HUES64 (cell line): ENCODE measurements around the gene HTT.

ENCODE experiments used
- H3K27ac ChIP-seq: 2 replicates; pipeline ENCODE4 v1.7.0; 2013; ENCODE audit warnings: low read depth, low read length, inconsistent platforms
- H3K27me3 ChIP-seq: 2 replicates; pipeline ENCODE4 v1.6.1; 2013; ENCODE audit warnings: mild to moderate bottlenecking, low read length; ENCODE audit not compliant: insufficient read depth
- H3K36me3 ChIP-seq: 2 replicates; pipeline ENCODE4 v1.6.1; 2013; ENCODE audit warnings: mild to moderate bottlenecking, low read length; ENCODE audit not compliant: insufficient read depth
- H3K4me1 ChIP-seq: 2 replicates; pipeline ENCODE4 v1.6.1; 2013; ENCODE audit warnings: mild to moderate bottlenecking, low read length, moderate library complexity; ENCODE audit not compliant: insufficient read depth
- H3K4me3 ChIP-seq: 2 replicates; pipeline ENCODE4 v1.5.1; 2013; ENCODE audit warnings: mild to moderate bottlenecking, low read length, moderate library complexity
- H3K9ac ChIP-seq: 2 replicates; pipeline ENCODE4 v1.6.1; 2013; ENCODE audit warnings: mild to moderate bottlenecking, low read depth, low read length
- H3K9me3 ChIP-seq: 2 replicates; pipeline ENCODE4 v1.6.1; 2013; ENCODE audit warnings: low read depth, low read length; ENCODE audit not compliant: insufficient read depth
- WGBS: fragments of 150-250, 120-280 bp; methylation state at CpG from one replicate; pipeline ENCODE4 v1.1.7; 2013; ENCODE audit warnings: missing lambda C conversion rate; 5-methylcytosine and 5-hydroxymethylcytosine counted together

HTT gene

DNA sequence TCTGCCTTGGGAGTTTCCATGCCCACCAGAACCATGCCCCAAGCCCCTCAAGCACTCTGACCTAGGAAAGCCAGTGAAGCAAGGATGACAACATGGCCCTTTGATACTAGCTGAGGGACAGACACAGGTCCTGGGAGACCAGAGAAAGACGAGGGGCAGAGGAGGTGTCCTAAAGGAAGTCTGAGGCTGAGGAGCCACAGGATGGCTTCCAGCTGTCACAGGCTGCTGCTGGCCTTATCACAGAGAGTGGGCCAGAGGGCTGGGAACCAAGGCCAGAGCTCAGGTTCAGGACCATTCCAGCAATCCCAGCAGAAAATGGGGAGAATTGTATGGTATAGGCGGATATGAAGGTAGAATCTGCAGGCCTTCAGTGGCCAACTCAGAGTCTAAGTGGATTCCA, 142.8 kb downstream of the HTT start:
- Histone ChIP-seq H3K9me3 (no peaks in the 10 kb centered on the region), H3K4me3 (no peak overlapping the region), H3K27ac (no peak overlapping the region), H3K9ac (no peak overlapping the region), H3K27me3 (no peaks in the 10 kb centered on the region), H3K36me3 (peaks cover 95% of the 10 kb centered on the region), H3K4me1 (no peaks in the 10 kb centered on the region)
- 97% methylated on average over 2 of the region's 2 CpGs for WGBS

- no peak overlapping the region for H3K9ac ChIP-seq
- no peaks in the 10 kb centered on the region for H3K9me3 ChIP-seq
- H3K27ac ChIP-seq = no peak overlapping the region
- 97% methylated on average over 16 of the region's 16 CpGs for WGBS
- no peaks in the 10 kb centered on the region for H3K4me1 ChIP-seq
- H3K4me3 ChIP-seq = no peak overlapping the region
- H3K27me3 ChIP-seq = no peaks in the 10 kb centered on the region
- H3K36me3 ChIP-seq = peaks cover 95% of the 10 kb centered on the region
These were observed 143.3 kb downstream of the HTT start for GRCh38 chr4:3217771-3218170.

- 95% methylated on average over 20 of the region's 20 CpGs for WGBS
- peaks cover 95% of the 10 kb centered on the region for H3K36me3 ChIP-seq
- H3K4me3 ChIP-seq = no peak overlapping the region
- no peak overlapping the region for H3K9ac ChIP-seq
- H3K4me1 ChIP-seq = no peaks in the 10 kb centered on the region
- H3K9me3 ChIP-seq = no peaks in the 10 kb centered on the region
- no peaks in the 10 kb centered on the region for H3K27me3 ChIP-seq
- no peak overlapping the region for H3K27ac ChIP-seq
These were observed 144.6 kb downstream of the HTT start for GRCh38 chr4:3218824-3219760.

DNA sequence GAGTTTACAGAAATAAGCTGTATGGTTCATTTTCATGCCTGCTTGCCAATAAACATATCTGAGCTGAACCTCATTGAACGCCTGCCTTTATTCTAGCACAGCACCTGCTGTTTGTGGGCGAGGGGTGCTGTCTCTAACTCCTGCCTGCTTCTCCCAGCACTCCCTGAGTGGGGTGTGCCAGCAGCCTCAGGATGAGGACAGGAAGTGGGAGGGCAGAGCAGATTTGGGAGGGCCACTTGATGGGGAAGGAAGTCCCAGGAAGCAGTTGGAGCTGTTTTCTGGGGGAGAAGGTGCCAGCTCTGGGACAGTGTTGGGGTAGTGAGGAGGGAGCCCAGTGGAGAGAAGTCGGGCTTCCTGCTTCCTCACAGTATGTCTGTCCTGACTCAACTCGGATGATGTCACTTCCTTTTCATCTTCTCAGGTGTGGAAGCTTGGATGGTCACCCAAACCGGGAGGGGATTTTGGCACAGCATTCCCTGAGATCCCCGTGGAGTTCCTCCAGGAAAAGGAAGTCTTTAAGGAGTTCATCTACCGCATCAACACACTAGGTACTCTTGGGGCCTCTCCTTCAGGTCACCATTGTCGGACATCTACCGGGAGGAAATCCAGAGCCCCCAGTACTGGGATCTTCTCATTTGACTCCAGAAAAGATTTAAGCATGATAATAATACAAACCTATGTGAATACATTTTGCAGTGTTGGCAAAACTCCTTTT, 145.4 kb downstream of the HTT start:
- no peak overlapping the region for H3K27ac ChIP-seq
- H3K4me3 ChIP-seq = no peak overlapping the region
- H3K9me3 ChIP-seq = no peaks in the 10 kb centered on the region
- 96% methylated on average over 9 of the region's 9 CpGs for WGBS
- no peaks in the 10 kb centered on the region for H3K4me1 ChIP-seq
- no peak overlapping the region for H3K9ac ChIP-seq
- no peaks in the 10 kb centered on the region for H3K27me3 ChIP-seq
- H3K36me3 ChIP-seq = peaks cover 95% of the 10 kb centered on the region

DNA sequence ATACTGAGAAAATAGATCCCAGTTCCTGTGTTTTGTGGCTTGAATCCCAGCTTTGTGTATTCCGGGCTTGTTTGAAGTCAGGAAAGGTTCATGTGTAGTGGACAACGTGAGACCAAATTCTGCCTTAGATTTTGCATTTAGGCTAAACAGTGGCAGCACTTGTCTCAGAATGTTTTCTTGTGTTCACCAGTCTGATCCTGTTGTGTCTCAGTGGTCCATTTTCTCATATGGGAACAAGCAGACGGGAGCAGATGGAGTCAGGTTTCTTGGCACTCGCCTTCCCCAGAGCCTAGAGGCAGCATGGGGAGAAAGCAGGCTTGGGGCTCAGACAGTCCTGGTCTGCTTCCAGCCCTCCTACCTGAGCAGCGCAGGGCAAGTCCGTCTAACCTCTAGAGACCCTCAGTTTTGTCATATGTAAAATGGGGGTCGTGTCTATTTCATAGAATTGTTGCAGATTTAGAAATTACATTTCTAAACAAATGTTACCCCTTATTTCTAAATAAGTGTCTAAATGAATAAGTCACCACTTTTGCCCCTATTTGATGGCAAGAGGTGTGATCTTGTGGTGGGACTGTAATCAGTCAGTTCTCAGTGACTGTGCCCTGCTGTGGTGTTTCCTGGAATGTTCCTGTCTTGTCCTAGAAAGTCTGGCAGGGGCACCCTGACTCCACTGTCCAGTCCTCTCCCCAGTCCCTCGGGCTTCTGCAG, 146.1 kb downstream of the HTT start:
- peaks cover 95% of the 10 kb centered on the region for H3K36me3 ChIP-seq

GRCh38 chr4:3221184-3221494, 146.7 kb downstream of the HTT start:
- H3K9me3 ChIP-seq = no peaks in the 10 kb centered on the region
- H3K9ac ChIP-seq = no peak overlapping the region
- H3K27ac ChIP-seq = no peak overlapping the region
- WGBS = 93% methylated on average over 8 of the region's 8 CpGs
- H3K36me3 ChIP-seq = peaks cover 95% of the 10 kb centered on the region
- no peaks in the 10 kb centered on the region for H3K4me1 ChIP-seq
- no peak overlapping the region for H3K4me3 ChIP-seq
- H3K27me3 ChIP-seq = no peaks in the 10 kb centered on the region

More for the DNA sequence above, 146.1 kb downstream of the HTT start:
- Histone ChIP-seq H3K27me3 (no peaks in the 10 kb centered on the region), H3K9ac (no peak overlapping the region), H3K9me3 (no peaks in the 10 kb centered on the region), H3K4me1 (no peaks in the 10 kb centered on the region), H3K4me3 (no peak overlapping the region), H3K27ac (no peak overlapping the region)
- 96% methylated on average over 7 of the region's 8 CpGs for WGBS

DNA sequence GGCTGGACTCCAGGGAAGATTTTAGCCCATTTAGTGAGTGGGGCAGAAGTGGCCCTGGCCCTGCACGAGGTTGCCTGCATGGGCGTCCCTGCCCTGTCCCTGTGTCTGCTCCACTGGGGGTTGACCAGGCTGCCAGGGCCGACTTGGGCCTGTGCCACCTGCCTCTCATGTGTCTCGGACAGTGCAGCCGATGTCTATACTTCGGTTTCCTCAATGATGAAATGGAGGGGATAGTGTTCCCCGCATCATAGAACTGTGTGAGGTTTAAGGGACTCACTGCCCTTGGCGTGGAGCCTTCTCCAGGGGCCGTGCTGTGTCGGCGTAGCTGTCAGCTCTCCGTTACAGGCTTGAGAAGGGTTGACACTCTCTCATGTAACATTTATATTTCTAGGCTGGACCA, 147.5 kb downstream of the HTT start:
- H3K9ac ChIP-seq = no peak overlapping the region
- no peaks in the 10 kb centered on the region for H3K27me3 ChIP-seq
- no peaks in the 10 kb centered on the region for H3K9me3 ChIP-seq
- H3K36me3 ChIP-seq = peaks cover 98% of the 10 kb centered on the region
- H3K27ac ChIP-seq = no peak overlapping the region
- H3K4me1 ChIP-seq = no peaks in the 10 kb centered on the region
- WGBS = 94% methylated on average over 12 of the region's 12 CpGs
- no peak overlapping the region for H3K4me3 ChIP-seq

GRCh38 chr4:3223346-3223745, 148.9 kb downstream of the HTT start:
- WGBS = 95% methylated on average over 11 of the region's 11 CpGs
- Histone ChIP-seq H3K27ac (no peak overlapping the region), H3K4me3 (no peak overlapping the region), H3K4me1 (no peaks in the 10 kb centered on the region), H3K9ac (no peak overlapping the region), H3K27me3 (no peaks in the 10 kb centered on the region), H3K36me3 (peaks cover 92% of the 10 kb centered on the region), H3K9me3 (no peaks in the 10 kb centered on the region)

DNA sequence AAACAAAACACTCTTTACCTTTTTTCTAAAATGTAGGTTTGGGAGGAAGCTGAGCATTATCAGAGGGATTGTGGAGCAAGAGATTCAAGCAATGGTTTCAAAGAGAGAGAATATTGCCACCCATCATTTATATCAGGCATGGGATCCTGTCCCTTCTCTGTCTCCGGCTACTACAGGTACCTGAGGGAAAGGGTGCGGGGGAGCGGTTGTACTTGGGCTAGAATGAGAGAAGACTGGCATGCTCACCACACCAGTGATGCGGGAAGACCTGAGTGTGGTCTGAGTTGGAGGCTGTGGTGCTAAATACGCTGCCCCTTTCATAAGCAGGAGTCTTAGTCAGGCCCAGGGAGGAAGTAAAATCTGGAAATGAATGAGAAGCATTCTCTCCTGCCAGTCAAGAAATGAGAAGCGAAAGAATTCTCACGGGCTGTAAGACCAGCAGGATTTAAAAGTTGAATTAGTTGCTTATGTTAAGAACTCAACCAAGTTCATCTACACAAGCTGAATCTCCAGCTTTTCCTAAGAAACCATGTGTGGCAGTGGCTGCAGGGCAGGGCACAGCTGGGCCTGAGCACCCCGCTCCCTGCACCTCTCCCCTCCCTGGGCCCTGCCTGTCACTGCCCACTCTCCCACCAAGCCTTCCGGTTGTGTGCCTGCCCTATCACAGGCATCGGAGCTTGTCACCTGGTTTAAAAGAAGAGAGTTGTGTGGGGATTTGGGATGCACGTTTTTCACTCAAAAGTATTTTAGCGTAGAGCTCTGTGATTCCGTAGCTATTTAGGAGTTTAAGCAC, 149.7 kb downstream of the HTT start:
- H3K4me1 ChIP-seq = no peaks in the 10 kb centered on the region
- no peak overlapping the region for H3K9ac ChIP-seq
- H3K36me3 ChIP-seq = peaks cover 93% of the 10 kb centered on the region
- H3K9me3 ChIP-seq = no peaks in the 10 kb centered on the region
- no peaks in the 10 kb centered on the region for H3K27me3 ChIP-seq
- no peak overlapping the region for H3K4me3 ChIP-seq
- no peak overlapping the region for H3K27ac ChIP-seq
- WGBS = 92% methylated on average over 13 of the region's 13 CpGs

- Histone ChIP-seq H3K36me3 (peaks cover 93% of the 10 kb centered on the region), H3K9me3 (no peaks in the 10 kb centered on the region), H3K27me3 (no peaks in the 10 kb centered on the region), H3K4me1 (no peaks in the 10 kb centered on the region), H3K27ac (no peak overlapping the region), H3K9ac (no peak overlapping the region; the same call in 1 of the 2 replicates), H3K4me3 (no peak overlapping the region)
- WGBS = 95% methylated on average over 22 of the region's 22 CpGs
These were observed 150.8 kb downstream of the HTT start for GRCh38 chr4:3225071-3225850.
